Nucleus accumbens (tissue), 56 donors: ENCODE data around the gene KDM6A.
"Not testable (repeated sequence)": the region's sequence is repeated elsewhere in the genome, so short reads cannot be mapped to it uniquely, and the experiment has no call there.

Source experiments
- DNase-seq, 56 donors: peaks; one replicate each; lab custom pipeline; 2025; lab: John Stamatoyannopoulos, UW

The KDM6A gene

DNA sequence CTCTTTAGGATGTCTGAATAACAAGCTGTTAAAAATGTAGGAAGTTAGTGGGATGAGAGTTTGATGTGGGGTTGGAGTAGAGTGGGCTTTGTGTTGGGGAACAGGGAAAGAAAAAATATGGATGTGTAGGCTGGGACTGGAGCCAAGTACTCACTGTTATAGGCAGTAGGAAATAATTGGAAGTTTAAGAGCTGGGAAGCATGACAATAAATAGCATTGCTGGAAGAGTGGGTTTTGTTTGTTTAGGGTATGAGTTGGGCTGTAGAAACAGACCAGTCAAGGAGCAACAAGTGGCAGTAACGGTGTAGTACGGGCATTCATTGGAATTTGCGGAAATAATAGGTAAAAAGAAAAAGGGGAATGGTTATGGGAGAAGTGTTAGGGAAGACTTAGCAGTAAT is 81.6 kb downstream of the KDM6A start:
- no peak for DNase-seq

DNA sequence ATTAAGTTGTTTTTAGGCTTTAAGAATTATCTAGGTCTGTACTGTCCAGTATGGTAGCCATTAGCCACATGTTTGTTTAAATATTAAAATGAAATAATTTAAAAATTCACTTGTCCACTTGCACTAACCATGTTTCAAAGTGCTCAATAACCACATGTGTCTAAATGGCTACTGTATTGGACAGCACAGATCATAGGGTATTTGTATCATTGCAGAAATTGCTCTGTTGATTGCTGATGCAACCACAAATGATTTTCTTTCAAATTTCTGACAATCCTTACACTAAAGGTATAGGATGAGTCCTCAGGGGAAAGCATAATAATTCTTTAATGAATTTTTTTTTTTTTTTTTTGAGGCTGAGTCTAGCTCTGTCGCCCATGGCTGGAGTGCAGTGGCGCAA is 84.9 kb downstream of the KDM6A start:
- DNase-seq: no peak

DNA sequence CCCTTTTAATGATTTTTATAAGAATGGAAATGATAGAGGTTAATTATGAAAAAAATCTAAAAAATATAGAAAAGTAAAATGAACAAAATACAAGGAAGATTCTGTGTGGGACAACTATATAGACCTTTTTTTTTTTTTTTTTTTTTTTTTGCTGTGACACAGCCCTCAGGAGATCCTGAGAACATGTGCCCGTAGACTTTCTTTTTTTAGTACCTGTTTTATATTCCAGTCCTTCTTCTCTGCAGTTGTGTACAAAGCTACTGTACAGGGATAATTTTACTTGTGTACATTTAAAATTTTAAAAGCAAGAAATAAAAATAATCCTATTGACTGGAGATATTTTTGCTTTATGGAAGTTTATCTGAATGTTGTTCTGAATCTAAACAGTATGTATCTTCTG is 85.5 kb downstream of the KDM6A start:
- no peak for DNase-seq

DNA sequence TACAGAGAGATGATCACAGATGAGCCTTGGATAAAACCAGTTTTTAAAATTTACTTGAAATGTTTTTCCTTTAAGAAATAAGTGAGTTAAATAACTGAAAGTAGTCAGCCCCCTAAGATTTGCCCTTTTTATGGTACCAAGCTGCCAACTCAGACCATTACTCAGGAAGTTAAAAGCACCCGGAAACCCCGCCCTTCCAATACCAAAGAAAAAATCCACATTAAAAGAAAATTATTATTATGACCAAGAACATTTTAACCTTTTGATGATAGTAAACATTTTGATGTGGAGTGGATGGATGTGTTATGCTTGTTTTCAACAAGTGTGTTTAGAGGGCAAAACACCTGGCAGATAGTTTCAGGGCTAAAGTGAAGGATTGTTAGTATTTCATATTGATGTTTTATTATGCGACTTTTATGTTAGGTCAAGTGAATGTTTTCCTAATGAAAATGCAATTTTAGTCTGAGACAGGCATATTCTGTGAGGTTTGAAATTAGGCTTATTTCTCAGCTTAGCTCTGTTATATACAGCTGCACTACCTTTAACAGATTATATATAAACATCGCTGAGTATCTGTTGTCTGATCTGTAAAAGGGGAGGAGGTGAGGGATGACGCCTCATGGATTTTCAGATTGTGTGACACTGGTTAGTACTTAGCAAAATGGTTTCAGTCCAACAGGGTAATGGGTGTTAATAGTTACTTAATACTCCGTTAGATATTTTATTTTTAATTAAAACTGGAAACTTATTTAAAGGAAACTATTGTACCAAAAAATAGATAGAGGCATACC is 89.0 kb downstream of the KDM6A start:
- DNase-seq: no peak

DNA sequence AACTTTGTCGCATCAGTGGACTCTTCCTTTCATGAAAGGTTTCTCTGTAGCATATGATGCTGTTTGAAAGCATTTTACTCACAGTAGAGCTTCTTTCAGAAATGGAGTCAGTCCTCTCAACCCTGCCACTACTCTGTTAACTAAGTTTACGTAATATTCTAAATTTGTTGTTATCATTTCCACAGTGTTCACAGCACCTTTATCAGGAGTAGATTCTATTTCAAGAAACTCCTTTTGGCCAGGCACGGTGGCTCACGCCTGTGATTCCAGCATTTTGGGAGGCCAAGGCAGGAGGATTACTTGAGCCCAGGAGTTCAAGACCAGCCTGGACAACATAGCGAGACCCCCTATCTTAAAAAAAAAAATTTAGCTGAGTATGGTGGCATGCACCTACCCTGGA is 90.0 kb downstream of the KDM6A start:
- no peak for DNase-seq

DNA sequence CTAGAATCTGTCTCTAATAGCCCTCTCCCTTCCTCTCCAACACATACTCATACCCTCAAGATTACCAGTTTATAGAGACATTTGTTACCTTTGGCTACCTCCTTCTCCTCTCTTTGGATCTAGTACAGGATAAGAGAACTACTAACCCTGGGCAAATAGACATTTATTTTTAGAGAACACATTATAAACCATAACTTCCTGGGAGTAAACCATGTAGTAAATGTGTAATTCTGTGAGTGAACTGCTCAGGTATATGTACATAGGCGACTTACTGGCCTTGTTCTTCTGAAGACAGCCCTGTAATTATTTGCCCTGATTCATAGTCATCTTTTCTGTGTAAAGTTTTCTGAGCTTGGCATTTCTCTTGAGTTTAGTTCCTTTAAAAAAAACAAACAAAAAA is 94.2 kb downstream of the KDM6A start:
- no peak for DNase-seq

DNA sequence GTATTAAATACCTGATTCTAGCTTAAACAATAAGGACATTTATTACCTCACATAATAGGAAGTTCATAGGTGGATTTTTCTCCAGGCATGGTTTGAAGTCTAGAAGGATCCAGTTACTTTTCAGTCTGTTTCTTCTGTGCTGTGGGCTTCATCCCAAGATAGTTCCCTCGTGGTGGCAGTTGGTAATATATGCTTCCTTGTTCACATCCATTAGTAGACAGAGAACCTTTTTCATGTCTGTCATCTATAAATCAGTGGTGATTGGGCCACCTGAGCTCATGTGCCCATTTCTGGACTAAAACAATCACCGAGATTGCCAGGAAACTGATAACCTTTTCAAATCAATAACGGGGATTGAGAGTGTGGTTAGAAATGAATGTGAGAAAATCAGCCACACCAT is 97.7 kb downstream of the KDM6A start:
- DNase-seq: no peak

DNA sequence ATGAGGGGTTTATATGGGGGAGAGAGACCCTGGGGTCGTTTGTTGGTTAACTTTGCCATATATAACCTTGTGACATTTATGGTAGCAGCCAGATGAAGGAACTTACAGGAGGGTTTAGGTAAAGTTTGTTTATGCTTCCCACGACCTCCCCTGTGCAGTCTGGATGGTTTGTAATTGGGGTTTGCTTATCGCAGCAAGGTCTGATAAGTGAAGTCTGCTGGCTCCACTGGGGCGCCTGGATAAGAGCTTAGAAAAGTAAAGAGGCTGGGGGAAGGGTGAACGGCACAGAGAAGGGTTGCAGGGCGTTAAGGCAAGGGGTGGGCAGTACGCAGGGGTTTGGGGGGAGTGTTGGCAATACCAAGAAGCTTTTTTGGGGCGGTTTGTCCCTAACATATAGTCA is 98.7 kb downstream of the KDM6A start:
- no peak for DNase-seq

DNA sequence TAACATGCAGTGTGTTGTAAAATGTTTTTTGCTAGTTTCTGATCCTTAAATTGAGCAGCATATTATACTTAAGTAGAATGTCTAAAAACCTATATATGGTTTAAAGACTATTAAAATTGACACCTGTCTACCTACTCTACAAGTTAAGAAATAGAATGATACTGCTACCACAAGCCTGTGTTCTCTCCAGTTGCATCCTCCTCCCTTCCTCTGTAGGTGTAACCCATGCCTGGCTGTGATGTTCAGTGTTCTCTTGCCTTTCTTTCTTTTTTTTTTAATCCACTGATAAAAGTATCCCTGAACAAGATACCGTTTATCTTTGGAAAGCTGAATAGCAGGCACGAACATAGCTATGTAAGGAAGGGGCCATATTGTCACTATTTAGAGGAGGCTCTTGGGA is 99.1 kb downstream of the KDM6A start:
- no peak for DNase-seq

DNA sequence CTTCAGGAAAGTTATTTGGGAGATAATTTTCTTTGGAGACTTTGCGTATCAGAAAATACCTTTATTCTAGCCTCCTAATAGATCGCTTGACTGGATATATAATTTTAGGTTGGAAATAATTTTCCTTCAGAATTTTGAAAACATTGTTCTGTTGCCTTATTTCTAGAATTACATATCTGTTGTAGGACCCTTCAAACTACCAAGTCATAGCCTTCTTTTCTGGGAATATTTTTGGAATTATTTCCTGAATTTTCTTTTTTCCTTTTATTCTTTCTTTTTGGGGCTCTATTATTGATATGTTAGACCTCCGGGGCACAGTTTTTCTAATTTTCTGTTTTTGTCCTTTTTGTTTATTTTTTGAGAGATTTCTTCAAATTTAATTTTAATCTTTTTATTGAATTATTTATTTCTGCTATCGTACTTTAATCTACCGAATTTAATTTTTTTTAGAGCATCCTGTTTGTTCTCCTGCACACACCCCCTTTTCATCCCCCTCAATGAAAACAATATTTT is 100.5 kb downstream of the KDM6A start:
- DNase-seq: no peak

DNA sequence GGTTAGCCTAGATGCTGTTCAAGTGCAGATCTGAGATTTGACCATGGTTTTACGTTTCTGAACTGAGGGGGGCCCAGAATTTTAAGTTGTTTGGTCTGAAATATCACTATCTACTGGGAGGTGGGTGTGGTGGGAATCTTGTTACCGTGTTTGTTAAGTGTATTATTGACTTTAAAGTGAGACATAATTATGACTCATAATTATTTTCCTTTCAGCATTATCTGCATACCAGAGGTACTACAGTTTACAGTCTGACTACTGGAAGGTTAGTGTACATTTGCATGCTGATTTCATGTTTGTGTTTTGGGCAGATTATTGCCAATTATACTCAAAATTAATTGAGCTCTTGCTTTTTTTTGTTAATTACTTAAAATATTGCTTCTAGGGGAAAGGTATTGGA is 101.5 kb downstream of the KDM6A start:
- DNase-seq: no peak

DNA sequence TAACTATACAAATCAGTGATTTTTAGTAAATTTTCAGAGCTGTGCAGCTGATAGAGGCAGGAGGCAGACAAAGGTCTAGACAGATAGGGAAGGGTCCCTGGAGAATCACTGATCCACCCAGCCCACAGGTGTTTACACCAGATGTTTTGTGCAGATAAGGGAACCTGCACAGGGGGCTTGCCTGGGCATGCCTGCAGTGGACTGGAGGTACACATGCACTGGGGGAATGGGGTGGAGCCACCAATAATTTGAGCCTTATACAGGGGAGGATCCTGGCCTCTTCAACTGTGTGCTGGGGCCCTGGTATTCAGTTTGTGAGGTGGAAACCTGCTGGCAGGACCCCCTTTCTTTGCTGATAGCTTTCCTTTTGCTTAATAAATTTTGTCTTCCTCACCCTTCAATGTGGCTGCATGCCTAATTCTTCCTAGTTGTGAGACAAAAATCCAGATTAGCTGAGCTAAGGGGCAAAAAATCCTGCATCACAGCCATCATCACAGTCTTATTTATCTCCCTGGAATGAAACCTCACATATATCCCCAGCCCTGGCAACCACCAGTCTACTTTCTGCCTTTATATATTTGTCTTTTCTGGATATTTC is 102.8 kb downstream of the KDM6A start:
- DNase-seq: no peak

DNA sequence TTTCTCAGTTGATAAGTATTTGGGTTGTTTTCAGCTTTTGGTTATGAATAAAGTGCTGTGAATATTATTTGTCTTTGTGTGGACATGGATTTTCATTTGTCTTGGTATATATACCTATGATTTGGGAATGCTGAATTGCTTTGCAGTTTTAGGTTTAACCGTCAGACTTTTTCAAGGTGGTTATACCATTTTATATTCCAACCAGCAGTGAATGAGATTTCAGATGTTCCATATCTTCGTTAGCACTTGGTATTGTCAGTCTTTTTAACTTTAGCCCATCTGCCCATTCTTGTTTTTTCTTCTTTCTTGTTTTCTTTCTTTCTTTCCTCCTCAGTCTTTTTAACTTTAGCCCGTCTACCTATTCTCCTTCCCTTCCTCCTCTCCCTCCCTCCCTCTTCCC is 106.0 kb downstream of the KDM6A start:
- DNase-seq: no peak

DNA sequence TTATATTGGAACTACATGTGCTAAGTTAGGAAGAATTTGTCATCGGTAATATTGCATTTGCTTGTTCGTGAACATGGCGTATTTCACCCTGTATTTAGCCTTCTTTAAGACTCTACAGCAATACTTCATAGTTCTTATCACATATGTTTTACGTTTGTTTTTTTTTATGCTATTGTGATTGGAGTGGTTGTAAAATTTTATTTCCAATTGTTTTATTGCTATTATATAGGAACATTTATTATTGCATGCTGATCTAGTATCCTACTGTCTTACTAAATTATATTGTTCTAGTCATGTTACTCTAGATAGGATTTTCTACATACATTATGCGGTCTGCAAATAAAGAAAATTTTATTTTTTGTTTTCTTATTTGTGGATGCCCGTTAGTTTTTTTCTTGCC is 107.4 kb downstream of the KDM6A start:
- no peak for DNase-seq

DNA sequence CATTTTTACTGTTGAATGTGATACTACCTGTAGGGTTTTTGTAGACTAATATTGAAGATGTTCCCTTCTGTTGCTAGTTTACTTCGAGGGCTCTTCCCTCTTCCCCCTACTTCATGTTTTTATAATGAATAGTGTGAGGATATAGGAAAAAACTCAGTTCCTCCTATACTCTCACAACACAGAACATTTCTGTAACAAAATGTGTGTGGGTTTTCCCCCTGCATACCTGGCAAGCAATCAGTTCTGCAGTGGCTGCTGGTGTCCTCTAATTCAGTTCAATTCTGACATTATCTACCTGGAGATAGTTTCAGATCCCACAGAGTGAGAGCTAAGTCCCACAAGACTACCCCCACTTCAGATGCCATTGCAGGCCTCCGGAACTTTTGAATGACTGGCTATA is 107.9 kb downstream of the KDM6A start:
- no peak for DNase-seq

DNA sequence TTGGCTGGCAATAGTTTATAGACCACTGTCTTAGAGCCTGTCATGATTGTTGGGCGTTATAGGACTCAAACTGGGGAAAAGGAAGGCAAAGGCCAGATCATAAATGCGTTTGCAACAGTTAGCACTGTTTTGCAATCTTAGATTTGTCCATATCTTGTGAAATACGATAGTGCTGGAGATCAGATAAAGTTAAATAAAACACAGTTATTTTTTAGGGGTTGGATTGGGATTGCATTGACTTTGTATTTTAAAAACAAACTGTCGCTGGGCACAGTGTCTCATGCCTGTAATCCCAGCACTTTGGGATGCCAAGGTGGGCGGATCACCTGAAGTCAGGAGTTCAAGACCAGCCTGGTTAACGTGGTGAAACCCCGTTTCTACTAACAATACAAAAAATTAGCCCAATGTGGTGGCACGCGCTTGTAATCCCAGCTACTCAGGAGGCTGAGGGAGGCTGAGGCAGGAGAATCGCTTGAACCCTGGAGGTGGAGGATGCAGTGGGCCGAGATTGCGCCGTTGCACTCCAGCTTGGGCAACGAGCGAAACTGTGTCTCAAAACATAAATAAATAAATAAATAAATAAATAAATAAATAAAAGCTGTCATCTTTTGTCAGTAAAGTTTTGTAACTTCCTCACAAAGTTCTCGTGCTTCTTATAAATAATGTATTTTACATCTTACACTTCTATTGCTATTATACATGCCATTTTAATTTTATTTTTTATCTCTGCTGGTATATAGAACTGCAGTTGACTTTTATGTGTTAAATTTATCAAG is 117.2 kb downstream of the KDM6A start:
- DNase-seq: no peak

DNA sequence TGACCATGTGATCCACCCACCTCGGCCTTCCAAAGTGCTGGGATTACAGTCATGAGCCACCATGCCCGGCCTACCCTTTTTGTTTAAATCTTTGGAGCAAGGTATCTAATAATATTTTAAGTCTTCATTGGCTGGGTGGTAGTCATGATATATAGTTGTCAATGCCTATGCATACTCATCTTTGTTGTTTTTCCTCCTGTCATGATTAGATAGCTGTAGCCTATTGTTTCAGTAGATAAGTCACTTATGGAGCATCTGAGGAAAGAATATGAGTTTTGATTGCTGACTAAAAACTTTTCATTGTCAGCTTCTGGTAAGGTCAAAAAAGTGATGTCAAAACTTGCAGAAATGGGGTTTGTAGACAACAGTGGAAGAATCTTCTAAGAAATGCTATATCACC is 119.8 kb downstream of the KDM6A start:
- no peak for DNase-seq

DNA sequence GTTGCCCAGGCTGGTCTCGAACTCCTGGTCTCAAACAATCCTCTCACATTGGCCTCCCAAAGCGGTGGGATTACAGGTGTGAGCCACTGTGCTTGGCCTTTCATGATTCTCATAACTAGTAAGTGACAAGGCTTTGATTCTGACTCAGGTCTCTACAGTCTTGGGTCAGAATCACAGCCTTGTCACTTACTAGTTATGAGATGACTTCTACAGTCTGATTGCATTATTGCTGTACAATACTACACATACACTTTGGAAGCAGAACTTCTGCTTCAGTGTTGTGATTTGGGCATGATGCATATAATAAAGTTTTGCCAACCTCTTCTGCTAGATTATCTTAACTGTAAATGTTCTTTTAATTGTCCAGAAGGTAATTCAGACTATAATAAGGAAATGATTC is 123.3 kb downstream of the KDM6A start:
- DNase-seq: no peak

DNA sequence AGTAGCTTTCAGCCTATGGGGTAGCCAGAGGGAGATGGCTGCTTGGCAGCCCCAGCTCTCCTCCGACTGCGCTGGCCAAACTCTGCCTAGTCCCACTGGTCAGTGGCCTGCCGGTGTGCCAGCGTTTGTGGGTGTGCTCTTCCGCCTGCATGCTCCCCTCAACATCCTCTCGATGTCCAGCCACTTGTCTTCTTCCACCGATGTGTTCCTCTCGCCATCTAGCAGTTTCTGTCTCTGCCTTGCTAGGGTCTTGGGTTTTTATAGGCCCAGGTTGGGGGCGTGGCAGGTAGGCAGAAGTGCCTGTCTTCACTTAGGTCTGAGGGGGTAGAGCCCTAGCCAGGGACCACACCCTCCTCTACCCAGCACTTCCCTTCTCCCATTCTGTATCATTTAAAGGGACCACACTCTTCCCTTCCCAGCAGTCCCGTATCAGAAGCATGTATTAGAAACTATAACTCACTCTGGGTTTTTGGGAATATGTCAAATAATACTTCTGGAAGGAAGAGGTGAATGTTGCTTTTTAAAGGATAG is 124.4 kb downstream of the KDM6A start:
- no peak for DNase-seq

DNA sequence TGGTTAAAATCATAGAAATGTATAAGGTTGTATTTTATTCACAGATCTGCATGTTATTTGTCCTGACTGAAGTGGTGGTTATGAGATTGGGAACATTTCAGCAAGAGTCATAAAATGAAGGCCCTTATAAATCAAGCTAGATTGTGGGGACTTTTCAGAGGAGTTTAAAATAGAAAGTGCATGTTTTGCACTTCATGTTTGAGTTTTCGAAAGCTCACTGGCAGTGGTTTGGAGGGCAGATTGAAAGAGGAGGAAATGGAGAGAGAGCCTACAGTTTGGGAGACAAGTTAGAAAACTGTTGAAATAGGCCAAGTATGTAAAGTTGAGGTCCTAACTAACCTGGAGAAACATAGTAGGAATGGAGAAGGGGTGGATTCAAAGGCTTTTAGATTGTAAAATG is 124.9 kb downstream of the KDM6A start:
- DNase-seq: no peak

DNA sequence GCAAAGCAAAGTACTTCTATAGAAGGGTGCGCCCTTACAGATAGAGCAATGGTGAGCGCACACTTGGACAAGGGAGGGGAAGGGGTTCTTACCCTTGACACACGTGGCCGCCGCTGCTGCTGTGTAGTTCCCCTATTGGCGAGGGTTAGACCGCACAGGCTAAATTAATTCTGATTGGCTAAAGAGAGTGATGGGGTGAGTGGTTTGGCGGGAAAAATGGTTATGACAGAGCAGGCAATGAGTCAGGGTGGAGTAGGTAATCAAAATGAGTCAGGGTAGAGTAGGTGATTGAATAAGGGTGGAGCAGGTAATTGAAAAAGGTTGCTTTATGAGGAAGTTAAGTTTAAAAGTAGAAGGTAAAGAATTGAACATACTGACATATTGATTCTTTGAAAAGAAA is 126.2 kb downstream of the KDM6A start:
- DNase-seq: not testable (repeated sequence)
